ENCODE results near the gene PLEKHG7.
"Not testable (repeated sequence)": the region's sequence is repeated elsewhere in the genome, so short reads cannot be mapped to it uniquely, and the experiment has no call there.

PLEKHG7 gene, protein sequence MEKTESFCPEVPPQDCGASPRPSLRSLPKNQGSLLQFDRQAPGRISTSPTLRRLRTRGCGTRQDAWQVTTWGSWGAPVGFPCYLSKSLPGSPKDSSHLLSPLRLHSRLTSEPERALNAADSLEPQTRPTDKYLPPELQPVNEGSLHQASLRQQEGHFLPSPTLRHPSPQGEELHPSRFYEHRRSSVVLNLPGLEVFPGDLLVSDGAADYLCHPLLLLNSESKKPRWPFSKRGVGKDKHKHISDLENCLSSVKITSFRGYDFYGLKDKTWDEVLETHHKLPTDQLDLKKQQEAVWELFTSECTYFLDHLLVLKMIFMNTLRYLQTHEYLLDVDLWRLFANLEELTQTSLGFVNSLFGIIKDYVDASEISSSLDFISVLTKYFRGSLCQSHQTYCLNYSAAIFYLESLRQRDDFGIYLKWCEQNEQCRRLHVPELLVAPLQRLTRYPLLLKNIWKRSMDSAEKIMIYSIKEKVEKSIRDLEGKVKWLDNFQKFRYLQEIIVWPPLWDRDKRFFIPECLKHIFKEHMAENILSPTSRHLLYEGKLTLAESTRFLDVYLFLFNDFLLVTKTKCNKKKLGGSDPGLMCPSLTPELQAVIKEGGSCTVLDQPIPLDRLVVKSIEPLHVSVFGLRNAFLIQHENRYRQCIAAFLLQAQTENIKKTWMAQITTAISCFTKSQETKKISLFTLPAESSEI
- long read RNA-seq, donor 1: 0 reads
- long read RNA-seq, donor 2: 0 reads
- long read RNA-seq, donor 3: 0 reads
- long read RNA-seq, donor 4: 0 reads
- long read RNA-seq, donor 5, partial matches to known transcripts: 0 of 1 reads
- long read RNA-seq, donor 5, other reads (novel, unspliced or antisense): 0 of 1 reads
- long read RNA-seq, donor 6: 0 reads
- long read RNA-seq, donor 7: 0 reads
- long read RNA-seq, donor 8: 0 reads

DNA sequence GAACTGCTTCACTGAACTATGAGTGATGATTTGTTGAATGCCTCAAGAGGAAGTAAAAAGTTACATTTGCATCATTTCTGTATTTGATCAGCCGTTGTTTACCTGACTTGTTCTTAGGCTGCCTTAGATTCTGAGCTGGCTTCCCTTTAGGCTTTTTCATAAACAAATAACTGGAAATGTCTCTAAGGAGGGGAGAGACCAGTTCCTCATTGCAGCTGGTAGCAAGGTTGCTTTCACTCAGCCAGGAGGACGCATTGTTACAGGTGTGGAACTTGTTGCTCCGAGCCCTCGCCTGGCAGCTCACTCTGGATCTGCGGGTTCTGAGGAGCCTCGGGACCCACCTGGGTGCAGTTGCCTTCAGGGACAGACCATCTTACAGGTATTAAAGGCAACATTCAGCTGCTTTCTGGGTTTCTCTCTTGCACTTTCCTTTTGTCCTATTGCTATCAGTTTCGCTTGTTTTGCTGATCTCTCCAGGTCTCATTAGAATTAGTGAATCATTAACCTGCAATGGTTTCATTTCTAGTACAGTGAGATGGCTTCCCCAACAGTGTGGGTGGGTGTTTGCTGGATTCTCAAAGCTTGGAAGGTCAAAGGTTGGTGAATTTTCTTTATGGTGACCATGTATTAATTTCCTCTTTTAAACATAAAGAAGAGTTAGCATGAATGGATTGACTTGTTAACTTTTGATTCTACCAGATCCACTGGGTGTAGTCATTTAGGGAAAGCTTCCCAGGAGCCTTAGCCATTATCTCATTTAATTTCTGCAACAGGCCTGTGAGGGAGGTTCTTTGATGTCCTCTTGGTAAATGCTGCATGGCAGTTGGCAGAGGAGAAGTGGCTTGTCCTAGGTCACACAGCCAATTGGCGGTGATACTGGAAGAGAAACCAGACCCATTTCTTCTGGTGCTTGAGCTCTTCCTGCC is at the start of gene PLEKHG7:
Gene PLEKHG7 (plus strand): TSS at position 236 of the 926 bp plus-strand sequence. CDS start 3,643 bp downstream, outside the sequence.
- DNase-seq: peak; percentile 56

DNA sequence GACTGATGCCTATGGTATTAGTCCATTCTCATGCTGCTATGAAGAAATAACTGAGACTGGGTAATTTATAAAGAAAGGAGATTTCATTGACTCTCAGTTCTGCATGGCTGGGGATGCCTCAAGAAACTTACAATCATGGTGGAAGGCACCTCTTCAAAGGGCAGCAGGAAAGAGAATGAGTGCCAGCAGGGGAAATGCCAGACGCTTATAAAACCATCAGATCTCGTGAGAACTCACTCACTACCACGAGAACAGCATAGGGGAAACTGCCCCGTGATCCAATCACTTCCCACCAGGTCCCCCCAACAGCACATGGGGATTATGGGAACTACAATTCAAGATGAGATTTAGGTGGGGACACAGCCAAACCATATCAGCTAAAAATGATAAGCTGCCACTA is 48.5 kb upstream of the PLEKHG7 start:
- not testable (repeated sequence) for DNase-seq

DNA sequence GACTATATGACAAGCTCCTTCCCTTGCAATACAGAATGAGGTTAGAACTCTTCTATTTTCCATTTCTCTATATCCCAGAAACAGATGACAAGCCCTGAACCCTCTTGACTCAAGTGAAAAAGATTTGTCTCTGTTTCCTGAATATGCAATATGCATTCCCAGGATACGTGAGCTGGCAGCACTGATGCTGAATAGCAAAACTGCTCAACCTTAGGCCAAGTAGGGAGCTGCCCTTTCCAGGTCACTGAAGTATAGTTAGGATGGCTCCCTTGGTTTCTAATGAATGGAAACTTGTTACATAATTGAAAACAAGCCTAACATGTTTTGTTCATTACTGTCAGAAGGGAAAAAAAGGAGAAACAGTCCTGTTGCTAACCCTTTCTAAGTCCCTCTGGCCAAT is 47.9 kb upstream of the PLEKHG7 start:
- DNase-seq: no peak

DNA sequence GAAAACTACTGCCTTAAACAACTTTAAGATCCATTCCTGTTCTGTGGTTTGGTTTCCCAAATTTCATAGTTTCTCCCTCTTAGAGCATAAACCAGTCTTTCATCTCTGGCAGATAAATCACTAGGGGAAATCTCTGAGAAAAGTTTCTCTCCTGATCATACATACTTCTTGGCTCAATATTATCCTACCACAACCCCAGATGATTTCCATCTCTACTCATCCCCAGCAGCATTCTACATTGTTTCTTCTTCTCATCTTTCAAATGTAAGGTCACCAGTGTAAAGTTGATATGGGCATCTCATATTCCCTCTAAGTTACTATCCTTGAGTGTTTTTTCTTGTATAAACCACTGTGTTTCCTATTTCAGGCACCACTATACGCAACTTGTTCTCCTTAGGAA is 45.9 kb upstream of the PLEKHG7 start:
- DNase-seq: no peak

DNA sequence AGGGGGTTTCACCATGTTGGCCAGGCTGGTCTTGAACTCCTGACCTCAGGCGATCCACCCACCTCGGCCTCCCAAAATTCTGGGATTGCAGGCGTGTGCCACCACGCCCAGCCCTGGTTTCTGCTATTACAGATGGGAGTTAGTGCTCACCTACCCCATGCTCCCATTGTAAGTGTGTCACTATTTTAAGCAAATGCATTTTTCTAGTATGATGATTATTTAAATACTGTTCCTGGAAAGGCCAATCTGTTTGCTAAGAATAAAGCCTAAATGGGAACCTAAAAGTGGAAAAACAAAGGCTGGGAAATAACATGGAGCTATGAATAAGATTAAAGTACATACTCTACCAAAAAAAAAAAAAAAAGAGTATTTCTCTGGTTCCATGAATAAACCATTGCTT is 45.0 kb upstream of the PLEKHG7 start:
- no peak for DNase-seq

DNA sequence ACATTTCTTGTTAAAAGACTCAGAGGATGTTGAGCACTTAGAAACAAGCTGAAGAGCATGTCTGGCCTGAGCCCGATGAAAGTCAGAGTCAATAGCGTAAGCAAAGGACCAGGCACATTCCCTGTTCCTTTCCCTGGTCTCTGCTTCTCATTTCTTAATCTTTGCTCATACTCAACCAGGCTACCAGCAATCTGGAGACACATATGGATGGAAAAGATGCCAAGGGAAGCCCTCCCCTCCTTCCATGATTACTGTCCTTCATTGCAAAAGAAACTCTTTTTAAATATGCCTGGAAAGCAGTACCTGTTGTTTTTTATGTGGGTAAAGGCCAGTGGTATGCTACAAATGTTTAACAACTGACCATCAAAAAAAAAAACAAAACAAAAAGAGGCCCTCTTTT is 44.2 kb upstream of the PLEKHG7 start:
- DNase-seq: no peak

DNA sequence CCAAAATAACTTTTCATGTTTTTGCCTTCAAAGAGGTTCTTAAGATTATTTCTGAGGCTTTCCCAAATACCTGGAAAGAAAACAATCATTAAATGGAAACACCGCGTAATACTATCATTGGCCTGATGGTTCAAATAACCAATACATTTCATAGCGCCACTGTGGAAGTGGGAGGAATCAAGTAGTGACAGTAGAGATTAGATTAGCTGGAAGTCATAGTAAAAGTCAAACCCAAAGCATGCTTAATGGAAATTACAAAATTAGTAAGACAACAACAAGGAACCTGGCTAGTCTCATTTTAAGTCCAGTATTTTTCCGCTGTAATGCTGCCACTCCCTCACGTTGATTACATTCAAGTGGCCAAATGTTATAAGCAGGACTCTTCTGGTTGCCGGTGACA is 41.5 kb upstream of the PLEKHG7 start:
- no peak for DNase-seq

DNA sequence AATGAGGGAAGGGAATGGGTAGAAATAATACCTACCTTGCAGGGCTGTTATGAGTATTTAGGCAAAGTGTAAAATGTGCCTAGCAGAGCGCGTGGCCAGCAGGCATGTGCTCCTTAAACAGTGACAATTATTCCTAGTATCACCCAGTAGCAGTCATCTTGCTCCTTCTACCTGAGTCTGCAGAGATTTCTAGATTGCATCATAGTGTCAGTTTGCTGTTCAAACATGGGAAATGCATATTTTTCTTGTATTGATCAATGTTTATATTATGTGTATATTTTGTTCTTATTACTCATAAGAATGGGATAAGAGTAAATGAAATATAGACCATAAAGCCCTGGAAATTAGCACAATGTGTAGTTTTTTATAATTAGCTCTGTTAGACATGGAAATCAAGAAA is 37.3 kb upstream of the PLEKHG7 start:
- no peak for DNase-seq

DNA sequence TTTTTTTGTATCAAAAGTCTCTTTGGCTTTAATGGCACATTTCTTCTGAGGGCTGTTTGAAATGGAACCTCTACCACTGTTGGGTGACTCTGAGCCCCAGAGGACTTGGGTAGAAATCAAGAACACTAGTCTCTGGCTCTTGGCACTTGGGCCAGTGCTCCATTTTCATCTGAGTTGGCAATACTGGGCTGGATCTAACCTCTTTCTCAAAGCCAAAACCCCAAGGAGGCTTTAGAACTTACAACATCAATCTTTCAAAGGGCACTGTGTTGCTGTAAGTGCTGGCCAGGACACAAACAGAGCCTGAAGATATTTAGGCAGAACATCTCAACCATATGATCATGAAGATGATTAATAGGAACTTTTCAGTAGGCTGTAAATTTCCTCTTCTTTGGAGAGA is 34.0 kb upstream of the PLEKHG7 start:
- DNase-seq: no peak

DNA sequence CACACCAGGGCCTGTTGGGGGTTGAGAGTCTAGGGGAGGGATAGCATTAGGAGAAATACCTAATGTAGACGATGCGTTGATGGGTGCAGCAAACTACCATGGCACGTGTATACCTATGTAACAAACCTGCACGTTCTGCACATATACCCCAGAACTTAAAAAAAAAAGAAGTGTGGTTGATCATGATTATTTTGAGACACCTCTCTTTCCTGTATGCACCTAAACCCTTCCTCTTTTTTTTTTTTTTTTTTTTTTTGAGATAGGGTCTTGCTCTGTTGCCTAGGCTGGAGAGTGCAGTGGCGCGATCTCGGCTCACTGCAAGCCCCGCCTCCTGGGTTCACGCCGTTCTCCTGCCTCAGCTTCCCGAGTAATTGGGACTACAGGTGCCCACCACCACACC is 31.3 kb upstream of the PLEKHG7 start:
- DNase-seq: not testable (repeated sequence)

DNA sequence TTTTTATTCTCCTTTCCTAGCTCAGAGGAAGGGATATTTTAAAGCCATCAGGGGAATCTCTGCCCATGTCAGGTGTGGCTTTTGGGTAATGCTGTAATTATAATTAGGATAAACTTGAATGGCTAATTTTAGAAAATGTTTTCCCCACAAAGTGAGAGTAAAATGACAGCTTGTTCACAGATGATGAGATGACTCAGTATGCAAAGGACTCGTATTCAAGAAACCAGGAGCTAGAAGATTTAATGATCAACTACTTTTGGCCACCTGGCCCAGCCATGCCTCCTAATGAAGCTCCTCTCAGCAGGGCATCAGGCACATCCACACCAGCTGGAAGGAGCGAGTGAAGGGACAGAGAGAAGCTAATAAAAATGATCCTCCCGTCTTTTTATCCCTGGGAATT is 29.0 kb upstream of the PLEKHG7 start:
- DNase-seq: no peak

DNA sequence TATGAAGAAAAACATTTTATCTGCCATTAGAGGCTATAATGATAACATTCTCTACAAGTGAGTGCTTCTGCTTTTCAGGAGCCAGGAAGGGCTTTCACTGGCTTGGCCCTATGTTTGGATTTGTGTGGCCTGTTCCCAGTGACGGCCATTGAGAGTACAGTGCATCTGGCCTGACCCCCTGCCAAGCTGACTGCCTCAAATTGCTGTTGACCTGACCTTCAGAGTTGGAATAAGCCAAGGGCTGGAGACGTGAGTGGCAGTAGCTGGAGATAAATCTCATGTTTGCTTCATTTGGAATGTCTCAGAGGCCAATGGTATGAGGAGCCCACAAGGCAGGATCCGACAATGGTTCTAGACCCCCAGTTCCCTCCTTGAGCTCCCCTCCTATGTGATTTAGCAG is 28.3 kb upstream of the PLEKHG7 start:
- no peak for DNase-seq

DNA sequence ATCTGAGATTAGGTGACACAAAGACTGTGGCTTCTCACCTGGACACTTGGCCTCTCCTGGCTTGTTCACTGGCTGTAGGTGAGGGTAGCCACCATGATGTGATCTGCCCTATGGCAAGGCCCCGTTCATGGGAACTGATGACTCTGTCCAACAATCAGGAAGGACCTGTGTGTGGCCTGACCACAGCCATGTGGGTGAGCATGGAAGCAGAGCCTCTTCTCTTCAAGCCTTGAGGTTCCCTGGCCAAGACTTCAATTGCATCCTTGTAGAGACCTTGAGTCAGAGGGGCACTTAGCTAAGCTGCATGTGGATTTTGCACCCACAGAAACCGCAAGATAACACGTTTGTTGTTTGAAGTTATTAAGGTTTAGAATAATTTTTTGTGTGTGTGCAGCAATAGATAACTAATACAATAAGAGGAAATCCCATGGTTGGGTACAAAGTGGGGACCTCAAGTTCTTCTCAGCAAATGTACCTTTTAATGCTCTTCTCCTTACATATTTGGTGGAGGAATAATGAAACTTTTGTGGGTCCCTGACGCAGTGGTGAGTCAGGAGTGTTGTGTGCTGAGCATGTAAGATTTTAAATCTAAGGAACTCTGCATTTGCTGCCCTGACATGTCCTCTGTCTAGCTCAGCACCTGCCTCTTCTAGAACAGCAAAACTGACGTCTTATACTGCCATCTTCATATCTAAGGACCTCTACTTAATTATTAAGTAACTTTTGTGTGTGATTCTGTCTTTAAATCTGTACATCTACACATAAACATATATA is 27.5 kb upstream of the PLEKHG7 start:
- DNase-seq: no peak

DNA sequence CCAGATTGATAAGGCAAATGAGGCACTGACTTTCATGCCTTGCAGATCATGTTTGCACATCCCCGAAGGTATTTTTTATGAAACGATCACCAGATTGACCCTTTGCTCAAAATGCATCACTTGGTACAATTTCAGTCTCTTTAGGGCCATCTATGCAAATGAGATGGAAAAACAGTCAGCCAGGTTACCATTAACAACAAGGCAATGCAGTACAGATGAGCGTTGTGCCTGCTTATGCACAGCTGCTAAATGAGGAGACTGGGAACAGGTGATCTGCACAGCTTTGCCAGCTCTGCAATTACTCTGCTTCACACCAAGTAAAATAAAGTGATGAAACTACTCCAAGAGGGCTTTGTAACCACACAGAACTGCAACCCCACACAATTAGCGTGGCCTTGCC is 26.1 kb upstream of the PLEKHG7 start:
- no peak for DNase-seq

DNA sequence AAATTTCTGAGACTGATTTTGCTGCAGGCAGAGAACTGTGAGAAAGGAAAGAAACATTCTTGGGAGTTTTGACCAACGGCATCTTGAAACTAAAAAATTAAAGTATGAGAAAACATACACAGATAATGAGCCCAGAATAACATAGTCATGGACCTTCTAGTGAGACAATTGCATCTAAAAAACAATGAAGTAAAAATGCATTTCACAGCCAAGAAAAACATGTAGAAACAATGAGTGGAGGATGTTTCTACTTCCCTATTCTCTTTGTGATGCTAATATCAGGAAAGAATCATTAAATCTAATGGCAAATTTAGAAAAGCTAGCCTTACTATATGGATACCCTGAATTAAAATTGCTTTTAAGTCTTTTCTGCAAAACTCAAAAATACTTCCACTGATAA is 12.2 kb upstream of the PLEKHG7 start:
- DNase-seq: no peak

DNA sequence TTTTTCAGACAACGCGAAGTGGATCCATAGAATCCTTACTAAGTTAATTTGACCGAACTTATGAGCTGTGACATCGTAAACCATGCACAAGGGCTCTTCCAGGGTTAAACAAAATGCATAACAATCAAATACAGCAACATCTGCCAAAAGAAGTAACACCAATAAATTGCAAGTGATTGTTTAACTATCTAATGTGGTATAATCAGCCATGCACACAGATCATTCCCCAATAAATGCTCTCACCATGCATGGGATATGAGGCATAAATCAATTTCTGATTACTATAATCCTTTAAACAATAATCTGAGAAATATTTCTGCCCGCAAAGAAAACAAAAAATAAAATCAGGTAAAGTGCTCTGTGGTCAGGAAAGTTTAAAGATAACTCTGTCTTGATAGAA is 7.7 kb upstream of the PLEKHG7 start:
- no peak for DNase-seq

DNA sequence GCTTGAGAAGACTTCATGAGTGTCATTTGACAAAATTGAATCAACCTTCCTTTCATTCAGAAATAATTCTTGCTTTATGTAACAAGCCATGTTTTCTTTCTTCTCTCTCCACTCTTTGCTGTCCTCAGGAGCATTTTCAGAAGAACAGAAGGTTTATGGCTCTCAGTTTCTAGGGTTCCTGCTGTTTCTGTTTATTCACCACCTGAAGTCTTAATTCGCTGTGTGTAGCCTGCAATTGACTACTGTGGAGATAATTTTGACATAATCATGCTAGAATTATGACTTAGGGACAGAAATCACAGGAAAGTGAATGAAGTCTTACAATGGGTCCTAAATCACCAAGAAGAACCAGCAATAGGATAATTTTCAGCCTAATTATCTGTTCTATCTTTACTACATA is 7.2 kb upstream of the PLEKHG7 start:
- DNase-seq: no peak

DNA sequence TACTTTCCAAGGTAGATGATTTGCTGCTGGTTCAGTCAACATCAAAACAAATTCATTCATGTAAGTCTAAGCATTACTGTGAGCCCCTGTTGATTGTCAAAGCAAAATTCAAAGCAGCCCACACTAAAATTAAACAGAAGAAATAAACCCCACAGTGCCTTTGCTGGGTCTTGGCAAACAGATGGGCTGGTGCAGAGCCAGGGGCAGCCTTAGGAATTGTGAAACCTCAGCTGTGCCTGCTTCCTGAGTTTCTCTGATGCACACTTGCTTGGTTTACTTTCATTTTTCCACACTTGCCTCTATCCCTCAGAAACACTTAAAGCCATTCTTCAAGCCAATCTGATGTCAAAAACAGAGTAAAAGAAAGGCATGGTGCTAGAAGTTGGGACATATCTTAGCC is 6.6 kb upstream of the PLEKHG7 start:
- no peak for DNase-seq

DNA sequence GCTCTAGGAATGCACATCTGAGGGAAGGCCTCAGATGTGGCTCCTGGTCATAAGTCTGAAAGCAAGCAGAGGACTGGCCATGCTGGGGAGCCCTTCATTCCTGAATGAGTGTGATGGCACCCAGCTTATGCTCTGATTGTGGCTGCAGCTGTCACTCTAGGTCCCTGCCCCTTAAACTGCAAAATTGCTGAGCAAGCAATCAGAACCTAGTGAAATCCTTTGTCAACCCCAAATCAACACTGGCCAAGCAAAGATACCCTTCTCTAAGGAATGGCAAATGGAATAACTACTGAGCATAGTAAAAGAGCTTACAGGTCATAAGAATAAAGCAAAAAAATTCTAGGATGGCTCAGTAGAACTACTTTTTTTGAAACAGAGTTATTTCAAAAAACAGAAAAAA is 4.3 kb upstream of the PLEKHG7 start:
- no peak for DNase-seq

DNA sequence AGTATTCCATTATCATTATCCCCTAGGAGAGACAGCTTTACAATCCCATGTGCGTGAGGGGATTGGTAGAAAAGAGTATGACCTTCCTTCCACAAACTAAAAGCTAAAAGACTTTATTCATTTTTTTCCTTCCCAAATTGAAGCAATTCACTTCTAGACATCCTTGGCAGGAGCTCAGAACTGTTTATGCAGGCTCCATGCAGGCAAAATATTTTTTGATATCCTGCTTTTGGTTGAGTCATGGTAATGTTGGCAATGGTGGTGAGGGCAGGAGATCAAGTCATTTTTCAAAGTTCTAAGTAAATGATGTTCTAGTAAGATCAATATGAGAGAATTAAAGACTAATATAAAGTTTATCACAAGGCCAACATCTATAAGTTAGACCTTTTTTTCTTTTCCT is 1.3 kb upstream of the PLEKHG7 start:
- DNase-seq: no peak

DNA sequence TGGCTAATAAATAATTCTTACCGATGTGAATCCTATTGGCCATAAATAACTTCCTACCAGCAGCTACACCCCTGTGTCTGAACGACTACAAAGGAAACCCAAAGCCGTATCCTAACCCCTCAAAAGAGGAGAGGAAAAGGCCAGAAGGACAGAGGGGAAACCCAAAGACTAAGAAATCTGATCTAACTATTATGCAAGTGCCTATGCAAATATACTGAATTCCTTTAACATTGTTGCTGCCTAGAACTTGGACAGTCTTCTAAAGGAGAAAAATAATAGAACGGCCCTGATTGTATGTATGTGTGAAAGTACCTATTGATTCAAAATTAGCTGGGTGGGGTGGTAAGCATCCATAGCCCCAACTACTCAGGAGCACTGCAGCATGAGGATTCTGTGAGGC is 997 bp downstream of the PLEKHG7 start:
- no peak for DNase-seq

DNA sequence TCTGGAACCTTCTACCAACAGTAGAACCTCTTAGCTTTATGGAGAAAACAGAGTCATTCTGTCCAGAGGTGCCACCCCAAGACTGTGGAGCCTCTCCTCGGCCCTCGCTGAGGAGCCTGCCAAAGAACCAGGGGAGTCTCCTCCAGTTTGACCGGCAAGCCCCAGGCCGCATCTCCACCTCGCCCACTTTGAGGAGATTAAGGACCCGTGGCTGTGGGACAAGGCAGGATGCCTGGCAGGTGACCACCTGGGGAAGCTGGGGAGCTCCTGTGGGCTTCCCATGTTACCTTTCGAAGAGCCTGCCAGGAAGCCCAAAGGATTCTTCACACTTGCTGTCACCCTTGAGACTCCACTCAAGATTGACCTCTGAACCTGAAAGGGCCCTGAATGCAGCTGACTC is 3.8 kb downstream of the PLEKHG7 start:
- DNase-seq: no peak

Measured in right kidney (tissue), 9 donors.